MM.1S (cell line): ENCODE measurements around the gene LGALS9.

ENCODE experiments used
- CTCF ChIP-seq: fragments of 300-600 bp; sonication (generic); IDR thresholded peaks from 2 replicates; pipeline ENCODE4 v1.5.1; 2016; ENCODE audit warnings: antibody characterized with exemption, low read length, mixed read lengths
- EZH2phosphoT487 ChIP-seq: fragments of 300-600 bp; sonication (generic); IDR thresholded peaks from 2 replicates; pipeline ENCODE4 v1.6.1; 2018; ENCODE audit warnings: antibody characterized with exemption, low read length

- TF ChIP-seq CTCF = no peak
- TF ChIP-seq EZH2phosphoT487 = no peak
Measured at GRCh38 chr17:27618417-27618816, 12.6 kb upstream of the LGALS9 start.
